ENCODE measurements around the gene DNAJB13.

DNA sequence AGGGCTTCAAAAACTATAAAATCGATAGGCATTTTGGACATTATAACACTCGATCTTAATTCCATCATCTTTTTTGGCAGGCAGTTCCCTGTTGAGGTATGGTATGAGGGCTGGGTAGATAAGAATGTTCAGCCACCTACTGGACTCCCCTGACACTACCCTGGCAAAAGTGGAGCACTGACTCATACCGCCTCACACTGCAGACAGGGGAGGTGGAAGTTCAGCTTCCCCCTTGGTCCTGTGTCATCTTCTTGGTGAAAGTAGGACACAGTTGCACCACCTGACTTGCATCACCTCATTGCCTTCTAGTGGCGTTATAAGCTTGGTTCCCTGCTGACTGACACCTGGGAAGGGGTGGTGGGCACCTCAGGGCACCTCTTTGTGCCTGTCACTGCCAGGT lies 43.6 kb upstream of the DNAJB13 start:
- TF ChIP-seq EZH2phosphoT487 (IDR thresholded peaks at IDR 0.05; ENCODE audit: insufficient read depth, low read depth) (no peak), EZH2 (IDR thresholded peaks at IDR 0.05; ENCODE audit: insufficient read depth, poor library complexity, severe bottlenecking) (no peak)

Data from GM23248 (cell line).